Fibroblast of mammary gland (primary cell): ENCODE results near the gene SYCP2L.
"Not testable (repeated sequence)": the region's sequence is repeated elsewhere in the genome, so short reads cannot be mapped to it uniquely, and the experiment has no call there.

Experiments used
- DNase-seq: peaks from one replicate; pipeline ENCODE4 v3.0.0-alpha.2; 2010; ENCODE audit warnings: low read depth
- H3K4me3 ChIP-seq: 2 replicates; pipeline ENCODE4 v1.5.1; 2011; ENCODE audit warnings: low read depth, mild to moderate bottlenecking, low read length, moderate library complexity; ENCODE audit not compliant: control insufficient read depth
- TF ChIP-seq, protein P1 (sequence below): conservative IDR thresholded peaks from 2 replicates; pipeline ENCODE4 v1.5.1; 2011; ENCODE audit warnings: low read depth, low read length, inconsistent platforms; ENCODE audit not compliant: control insufficient read depth, insufficient read depth

The SYCP2L gene

DNA sequence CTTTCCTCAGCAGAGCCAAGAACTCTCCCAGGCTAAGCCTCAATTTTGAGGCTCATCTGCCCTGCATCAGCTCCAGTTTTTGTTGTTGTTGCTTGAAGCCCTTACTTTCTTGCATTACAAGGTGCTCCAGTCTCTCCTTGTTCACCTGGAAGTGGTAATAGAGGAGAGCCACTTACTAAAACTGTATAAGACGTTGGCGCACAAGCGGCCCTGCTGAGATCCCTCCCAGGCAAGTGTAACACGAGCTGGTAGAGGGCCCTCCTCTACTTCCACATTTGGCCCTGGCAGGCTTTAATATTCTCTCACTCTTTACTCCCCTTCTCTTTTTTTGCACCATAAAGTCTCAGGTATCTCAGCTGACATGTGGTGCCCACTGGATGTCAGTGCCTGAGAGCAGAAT lies 24.5 kb upstream of the SYCP2L start:
- TF ChIP-seq, protein P1, sequence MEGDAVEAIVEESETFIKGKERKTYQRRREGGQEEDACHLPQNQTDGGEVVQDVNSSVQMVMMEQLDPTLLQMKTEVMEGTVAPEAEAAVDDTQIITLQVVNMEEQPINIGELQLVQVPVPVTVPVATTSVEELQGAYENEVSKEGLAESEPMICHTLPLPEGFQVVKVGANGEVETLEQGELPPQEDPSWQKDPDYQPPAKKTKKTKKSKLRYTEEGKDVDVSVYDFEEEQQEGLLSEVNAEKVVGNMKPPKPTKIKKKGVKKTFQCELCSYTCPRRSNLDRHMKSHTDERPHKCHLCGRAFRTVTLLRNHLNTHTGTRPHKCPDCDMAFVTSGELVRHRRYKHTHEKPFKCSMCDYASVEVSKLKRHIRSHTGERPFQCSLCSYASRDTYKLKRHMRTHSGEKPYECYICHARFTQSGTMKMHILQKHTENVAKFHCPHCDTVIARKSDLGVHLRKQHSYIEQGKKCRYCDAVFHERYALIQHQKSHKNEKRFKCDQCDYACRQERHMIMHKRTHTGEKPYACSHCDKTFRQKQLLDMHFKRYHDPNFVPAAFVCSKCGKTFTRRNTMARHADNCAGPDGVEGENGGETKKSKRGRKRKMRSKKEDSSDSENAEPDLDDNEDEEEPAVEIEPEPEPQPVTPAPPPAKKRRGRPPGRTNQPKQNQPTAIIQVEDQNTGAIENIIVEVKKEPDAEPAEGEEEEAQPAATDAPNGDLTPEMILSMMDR, result no peak
- no peak for DNase-seq
- H3K4me3 ChIP-seq, result no peak overlapping the region

DNA sequence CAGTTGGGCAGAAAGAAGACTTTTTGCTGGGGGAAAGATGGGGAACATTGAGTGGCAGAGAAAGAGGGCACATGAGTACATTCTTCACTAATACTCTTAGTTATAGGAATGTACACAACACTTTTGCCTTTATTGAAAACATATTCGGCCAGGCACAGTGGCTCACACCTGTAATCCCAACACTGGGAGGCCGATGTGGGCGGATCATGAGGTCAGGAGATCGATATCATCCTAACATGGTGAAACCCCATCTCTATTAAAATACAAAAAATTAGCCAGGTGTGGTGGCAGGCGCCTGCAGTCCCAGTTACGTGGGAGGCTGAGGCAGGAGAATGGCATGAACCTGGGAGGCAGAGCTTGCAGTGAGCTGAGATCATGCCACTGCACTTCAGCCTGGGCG lies 23.8 kb upstream of the SYCP2L start:
- H3K4me3 ChIP-seq, DNase-seq: not testable (repeated sequence)

DNA sequence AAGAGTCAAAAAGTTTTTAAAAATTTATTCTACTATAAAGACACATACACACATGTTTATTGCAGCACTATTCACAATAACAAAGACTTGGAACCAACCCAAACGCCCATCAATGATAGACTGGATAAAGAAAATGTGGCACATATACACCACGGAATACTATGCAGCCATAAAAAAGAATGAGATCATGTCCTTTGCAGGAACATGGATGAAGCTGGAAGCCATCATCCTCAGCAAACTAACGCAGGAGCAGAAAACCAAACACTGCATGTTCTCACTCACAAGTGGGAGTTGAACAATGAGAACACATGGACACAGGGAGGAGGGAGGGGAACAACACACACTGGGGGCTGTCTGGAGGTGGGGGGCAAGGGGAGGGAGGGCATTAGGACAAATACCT lies 20.1 kb upstream of the SYCP2L start:
- not testable (repeated sequence) for H3K4me3 ChIP-seq, DNase-seq

DNA sequence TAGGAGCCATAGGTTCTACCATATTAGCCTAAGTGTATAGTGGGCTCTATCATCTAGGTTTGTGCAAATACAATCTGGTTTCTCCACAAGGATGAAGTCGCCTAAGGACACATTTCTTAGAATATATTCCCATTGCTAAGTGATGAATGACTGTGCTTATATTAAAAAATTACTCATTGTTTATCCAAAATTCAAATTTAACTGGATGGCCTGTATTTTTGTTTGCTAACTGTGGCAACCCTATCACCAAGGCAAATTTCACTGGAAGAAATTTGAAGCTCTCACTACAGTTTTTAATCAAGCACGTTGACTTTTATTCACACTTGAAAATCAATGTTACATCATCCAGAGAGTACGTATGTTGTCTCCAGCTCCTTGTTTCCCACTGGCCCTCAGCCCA lies 18.9 kb upstream of the SYCP2L start:
- TF ChIP-seq, protein P1, result no peak
- no peak overlapping the region for H3K4me3 ChIP-seq
- DNase-seq, result no peak

DNA sequence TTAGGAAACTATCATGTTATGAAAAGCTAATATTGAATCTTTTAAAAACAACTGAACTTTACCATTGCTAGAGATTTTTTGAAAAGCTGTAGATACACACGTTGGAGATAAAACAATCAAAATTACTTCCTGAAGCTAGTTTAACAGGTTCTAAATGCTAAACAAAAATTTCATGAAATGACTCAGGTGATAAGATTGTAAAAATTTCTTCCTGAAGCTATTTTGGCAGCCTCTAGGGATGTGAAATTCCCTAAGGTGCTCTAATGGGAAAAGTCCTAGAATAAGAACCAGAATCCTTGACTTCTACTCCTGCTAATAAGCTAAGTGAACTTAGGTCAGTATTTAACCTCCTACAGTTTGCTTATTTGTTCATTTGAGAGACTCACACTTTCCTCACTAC lies 13.5 kb upstream of the SYCP2L start:
- TF ChIP-seq, protein P1, result no peak
- DNase-seq, result no peak
- H3K4me3 ChIP-seq, result no peak overlapping the region

DNA sequence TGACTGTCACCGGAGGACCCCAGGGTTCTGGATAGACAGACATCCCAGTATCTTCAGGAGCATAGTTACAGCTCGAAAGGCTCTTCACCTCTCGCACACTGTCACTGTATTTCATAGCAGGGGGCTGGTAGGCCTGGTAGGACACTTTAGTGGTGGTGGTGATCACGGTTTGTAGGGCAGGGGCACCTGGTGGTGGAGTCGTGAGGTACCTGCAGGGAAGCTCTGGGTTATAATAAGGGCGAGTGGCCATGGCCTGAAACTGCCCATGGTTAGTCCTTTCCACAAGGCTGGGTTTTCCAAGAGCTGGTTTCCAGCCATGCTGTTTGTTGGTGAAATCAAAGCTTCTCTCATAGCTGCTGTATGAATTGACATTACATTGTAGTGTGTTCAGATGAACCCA lies 12.6 kb upstream of the SYCP2L start:
- TF ChIP-seq, protein P1, result no peak
- no peak overlapping the region for H3K4me3 ChIP-seq
- no peak for DNase-seq

DNA sequence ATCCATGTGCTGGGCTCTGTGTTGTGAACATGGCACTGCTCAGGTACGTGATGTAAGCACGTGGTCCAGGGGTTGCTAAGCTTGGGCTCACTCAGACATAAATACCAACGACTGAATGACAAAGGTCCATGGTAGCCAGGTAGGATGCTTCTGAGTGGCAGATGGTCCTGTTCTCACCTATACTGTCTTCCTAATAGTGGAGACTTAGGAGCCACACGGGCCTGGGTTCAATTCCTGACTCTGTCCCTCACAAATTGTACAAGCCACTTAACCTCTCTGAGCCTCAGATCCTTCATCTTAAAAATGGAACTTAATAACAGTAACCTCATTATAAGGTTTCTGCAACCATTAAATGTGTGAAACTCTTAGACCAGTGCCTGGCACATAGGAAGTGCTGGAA lies 11.8 kb upstream of the SYCP2L start:
- TF ChIP-seq, protein P1, result no peak
- DNase-seq, result no peak
- H3K4me3 ChIP-seq, result no peak overlapping the region

DNA sequence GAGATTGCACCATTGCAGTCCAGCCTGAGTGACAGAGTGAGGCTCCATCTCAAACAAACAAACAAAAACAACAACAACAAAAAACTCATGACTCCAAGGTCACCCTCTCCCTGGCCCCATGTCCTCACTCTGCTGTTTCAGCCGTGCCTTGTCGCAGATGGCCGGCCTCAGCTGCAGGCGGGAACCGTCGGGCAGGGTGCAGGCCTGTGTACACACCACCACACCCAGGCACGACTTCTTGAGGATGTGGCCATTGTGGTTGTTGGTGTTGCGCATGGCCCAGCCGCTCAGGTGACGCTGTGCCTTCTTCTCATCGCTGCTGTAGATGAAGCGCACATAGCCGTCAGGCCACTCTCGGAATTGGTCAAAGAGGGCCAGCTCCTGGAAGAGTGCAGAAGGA lies 9.8 kb upstream of the SYCP2L start:
- no peak for DNase-seq
- TF ChIP-seq, protein P1, result no peak
- H3K4me3 ChIP-seq, result no peak overlapping the region
